Uterus (tissue), 2 donors: ENCODE data around the gene GDF10.

Experiments used
- POLR2A ChIP-seq, 2 donors: fragments of 450-650 bp; IDR thresholded peaks; one replicate each; pipeline ENCODE4 v1.6.1; 2016; ENCODE audit warnings: antibody characterized with exemption in 2 of 2, mild to moderate bottlenecking in 1 of 2, moderate library complexity in 1 of 2
- TF ChIP-seq, protein P1 (sequence below), 4 experiments: fragments of 200-600 bp in 2 of 4; fragments of 450-650 bp in 2 of 4; sonication (generic) in 2 of 4; IDR thresholded peaks; one replicate each; pipeline ENCODE4 v1.5.1; 2016 to 2019; ENCODE audit warnings: antibody characterized with exemption in 4 of 4, mild to moderate bottlenecking in 2 of 4, moderate library complexity in 1 of 4

DNA sequence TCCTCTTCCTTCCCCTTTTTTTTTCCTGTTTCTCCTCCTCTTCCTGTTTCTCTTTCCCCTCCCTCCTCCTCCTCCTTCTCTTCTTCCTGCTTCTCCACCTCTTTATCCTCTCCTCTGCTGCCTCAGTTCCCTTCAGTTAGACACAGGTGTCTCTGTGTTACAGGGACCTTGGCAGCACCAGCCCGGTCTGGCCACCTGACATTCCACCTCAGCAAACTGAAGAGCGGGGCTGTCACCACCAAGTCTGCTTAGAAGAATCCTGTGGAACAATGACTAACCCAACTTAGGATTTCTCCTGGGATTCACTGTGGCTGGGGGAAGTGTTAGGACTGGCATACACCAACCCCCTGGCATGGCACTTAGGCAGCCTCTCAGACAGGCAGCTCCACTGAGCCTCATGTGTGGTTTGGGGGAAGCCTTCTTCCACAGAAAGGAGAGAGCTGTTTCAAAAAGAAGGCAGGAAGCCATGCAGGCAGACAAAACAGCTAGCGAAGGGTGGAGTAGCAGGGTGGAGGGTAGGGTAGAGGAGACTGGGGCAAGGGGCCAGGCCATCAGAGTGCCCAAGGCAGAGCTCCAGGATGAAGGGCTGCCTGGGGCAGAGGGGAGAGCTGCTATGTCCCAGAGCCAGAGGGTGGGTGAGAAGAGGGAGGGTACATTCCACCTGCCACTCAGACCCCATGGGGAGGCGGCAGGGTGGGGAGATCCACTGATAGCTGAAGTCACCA, 13.2 kb upstream of the GDF10 start:
- TF ChIP-seq, protein P1, sequence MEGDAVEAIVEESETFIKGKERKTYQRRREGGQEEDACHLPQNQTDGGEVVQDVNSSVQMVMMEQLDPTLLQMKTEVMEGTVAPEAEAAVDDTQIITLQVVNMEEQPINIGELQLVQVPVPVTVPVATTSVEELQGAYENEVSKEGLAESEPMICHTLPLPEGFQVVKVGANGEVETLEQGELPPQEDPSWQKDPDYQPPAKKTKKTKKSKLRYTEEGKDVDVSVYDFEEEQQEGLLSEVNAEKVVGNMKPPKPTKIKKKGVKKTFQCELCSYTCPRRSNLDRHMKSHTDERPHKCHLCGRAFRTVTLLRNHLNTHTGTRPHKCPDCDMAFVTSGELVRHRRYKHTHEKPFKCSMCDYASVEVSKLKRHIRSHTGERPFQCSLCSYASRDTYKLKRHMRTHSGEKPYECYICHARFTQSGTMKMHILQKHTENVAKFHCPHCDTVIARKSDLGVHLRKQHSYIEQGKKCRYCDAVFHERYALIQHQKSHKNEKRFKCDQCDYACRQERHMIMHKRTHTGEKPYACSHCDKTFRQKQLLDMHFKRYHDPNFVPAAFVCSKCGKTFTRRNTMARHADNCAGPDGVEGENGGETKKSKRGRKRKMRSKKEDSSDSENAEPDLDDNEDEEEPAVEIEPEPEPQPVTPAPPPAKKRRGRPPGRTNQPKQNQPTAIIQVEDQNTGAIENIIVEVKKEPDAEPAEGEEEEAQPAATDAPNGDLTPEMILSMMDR (IDR thresholded peaks at IDR 0.05) = no peak
- no peak for TF ChIP-seq POLR2A (IDR thresholded peaks at IDR 0.05)
